ENCODE measurements around the gene NKD2. TPM values are rescaled to one million over a fixed set of nuclear protein-coding genes. Genes with fewer than 3 reads are reported as not detected.
A peak's percentile ranks its signal among the peaks of the same experiment; 100 is the strongest.
"Not testable (repeated sequence)": the region's sequence is repeated elsewhere in the genome, so short reads cannot be mapped to it uniquely, and the experiment has no call there.

NKD2 gene
- total RNA-seq, 3 donors from 2014 or later, result 0.54 to 0.94 (median 0.58) TPM

DNA sequence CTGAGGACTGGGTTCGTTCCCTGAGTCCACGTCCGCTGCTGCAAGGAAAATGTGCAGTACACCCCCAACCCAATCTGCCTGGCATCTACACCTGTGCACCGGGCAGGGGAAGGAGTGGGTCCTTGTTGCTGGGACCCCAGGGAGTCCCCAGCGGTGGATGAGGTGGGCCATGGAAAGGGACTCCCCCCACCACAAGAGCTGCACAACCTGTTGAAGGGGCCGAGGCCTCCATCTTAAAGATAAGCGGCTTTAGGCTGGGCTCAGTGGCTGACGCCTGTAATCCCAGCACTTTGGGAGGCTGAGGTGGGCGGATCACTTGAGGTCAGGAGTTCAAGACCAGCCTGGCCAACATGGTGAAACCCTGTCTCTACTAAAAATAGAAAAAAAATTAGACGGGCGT is 7.8 kb upstream of the NKD2 start:
- not testable (repeated sequence) for H3K36me3 Mint-ChIP-seq (ENCODE audit: insufficient read depth); H3K27me3 Mint-ChIP-seq (ENCODE audit: low read depth); H3K4me3 Mint-ChIP-seq; DNase-seq; H3K9me3 Mint-ChIP-seq; ATAC-seq
- peaks cover 25% of the 10 kb centered on the region for H3K4me1 Mint-ChIP-seq (ENCODE audit: low read depth)

DNA sequence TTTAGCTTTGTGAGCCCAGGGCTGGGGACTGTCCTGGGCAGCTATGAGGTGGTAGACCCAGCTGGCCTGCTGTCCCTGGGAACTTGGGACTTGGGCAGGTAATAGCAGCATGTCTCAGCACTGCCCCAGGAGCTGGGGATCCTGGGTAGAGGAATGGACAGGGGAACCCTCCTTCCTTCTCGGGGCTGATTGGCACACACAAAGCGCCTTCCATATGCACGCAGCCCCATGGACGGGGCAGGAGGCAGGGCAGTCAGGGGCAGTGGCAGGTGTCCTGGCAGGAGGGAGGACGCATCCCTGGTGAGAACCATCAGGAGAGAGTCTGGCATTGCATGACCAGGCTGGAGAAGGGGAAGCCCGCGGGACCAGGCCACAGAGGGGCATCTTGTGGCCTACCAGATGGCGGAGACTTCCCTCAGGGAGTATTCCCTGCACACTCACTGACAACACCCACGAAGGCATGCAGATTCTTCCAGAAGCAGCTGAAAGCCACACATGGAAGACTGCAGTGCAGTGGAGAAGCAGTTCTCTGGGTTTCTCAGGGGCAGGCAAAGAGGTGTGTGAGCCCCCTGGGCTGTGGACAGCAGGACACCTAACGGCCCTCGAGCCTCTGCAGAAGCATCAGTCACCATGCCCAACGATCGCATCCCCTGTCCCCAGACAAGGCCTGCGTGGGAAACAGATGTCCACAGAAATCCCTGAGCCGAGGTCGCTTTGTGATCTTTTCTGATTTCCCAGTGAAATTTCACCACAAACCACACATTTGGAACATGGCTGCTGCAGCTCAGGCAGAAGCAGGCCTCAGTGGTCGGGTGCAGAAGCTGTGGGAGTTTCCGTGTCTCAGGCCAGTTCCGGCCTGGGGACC is 7.0 kb upstream of the NKD2 start:
- no peak overlapping the region for H3K4me3 Mint-ChIP-seq
- DNase-seq, result no peak
- H3K36me3 Mint-ChIP-seq (ENCODE audit: insufficient read depth), result no peaks in the 10 kb centered on the region

GRCh38 chr5:1002271-1002546 is 6.4 kb upstream of the NKD2 start:
- Mint-ChIP-seq H3K9me3 (no peaks in the 10 kb centered on the region), H3K4me3 (no peak overlapping the region)
- ATAC-seq, result no peak

More for the DNA sequence above, 7.0 kb upstream of the NKD2 start:
- no peak for ATAC-seq
- H3K9me3 Mint-ChIP-seq, result no peaks in the 10 kb centered on the region
- peaks cover 16% of the 10 kb centered on the region for H3K27me3 Mint-ChIP-seq (ENCODE audit: low read depth)
- peaks cover 26% of the 10 kb centered on the region for H3K4me1 Mint-ChIP-seq (ENCODE audit: low read depth)

DNA sequence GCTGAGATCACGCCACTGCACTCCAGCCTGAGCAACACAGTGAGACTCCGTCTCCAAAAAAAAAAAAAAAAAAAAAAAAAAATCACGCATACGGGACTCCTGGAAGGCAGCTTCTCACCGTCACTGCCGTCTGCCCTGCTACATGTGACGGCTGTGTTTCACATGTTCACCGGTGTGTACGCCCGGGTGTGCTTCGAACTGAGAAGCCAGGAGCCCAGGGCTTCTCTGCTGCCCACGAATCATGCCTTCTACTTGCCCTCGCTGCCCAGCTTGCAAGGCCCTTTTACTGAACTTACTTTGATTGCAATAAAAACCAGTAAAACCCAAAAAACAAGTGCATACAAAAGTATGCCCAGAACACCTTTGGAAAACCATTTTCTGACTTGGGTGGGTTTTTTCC is 5.8 kb upstream of the NKD2 start:
- no peaks in the 10 kb centered on the region for H3K36me3 Mint-ChIP-seq (ENCODE audit: insufficient read depth)
- no peak overlapping the region for H3K4me3 Mint-ChIP-seq
- ATAC-seq, result no peak
- peaks cover 27% of the 10 kb centered on the region for H3K27me3 Mint-ChIP-seq (ENCODE audit: low read depth)
- H3K4me1 Mint-ChIP-seq (ENCODE audit: low read depth), result peaks cover 18% of the 10 kb centered on the region
- no peaks in the 10 kb centered on the region for H3K9me3 Mint-ChIP-seq
- no peak for DNase-seq

More at GRCh38 chr5:1002271-1002546, 6.4 kb upstream of the NKD2 start:
- H3K36me3 Mint-ChIP-seq (ENCODE audit: insufficient read depth), result no peaks in the 10 kb centered on the region
- peaks cover 20% of the 10 kb centered on the region for H3K4me1 Mint-ChIP-seq (ENCODE audit: low read depth)
- no peak for DNase-seq
- peaks cover 21% of the 10 kb centered on the region for H3K27me3 Mint-ChIP-seq (ENCODE audit: low read depth)

DNA sequence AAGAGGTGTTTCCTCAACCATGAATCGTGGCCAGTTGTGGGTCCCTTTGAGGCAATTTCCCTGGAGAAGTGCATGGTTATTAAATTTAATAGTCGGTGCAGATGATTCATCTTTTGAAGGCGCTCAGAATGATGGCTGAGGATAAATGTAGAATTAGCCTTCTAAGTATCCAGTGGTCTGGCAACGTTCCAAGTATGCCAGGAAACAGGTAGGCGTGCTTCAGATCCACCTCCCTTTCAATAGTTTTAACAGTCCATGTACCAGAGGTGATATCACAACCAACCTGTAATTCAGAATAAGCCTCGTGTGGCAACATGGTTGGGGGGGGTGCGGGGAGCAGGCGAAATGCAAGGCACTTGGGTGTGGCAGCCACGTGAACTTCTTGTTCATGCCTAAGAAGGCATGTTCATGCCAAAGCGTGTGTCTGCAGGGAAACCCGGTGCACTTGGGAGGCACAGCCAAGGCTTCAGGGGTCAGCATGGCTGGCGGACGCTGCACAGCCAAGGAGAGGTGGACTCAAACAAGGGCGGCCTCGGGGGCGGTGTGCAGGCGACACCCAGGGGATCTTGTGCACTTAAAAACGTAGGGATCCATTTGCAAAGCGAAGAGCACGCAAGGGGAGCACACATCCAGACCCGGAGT is 5.2 kb upstream of the NKD2 start:
- DNase-seq (peak; percentile 27), ATAC-seq (no peak)
- Mint-ChIP-seq H3K4me1 (ENCODE audit: low read depth) (peaks cover 21% of the 10 kb centered on the region), H3K4me3 (peak overlapping the region; percentile 42), H3K9me3 (no peaks in the 10 kb centered on the region), H3K27me3 (ENCODE audit: low read depth) (peaks cover 31% of the 10 kb centered on the region), H3K36me3 (ENCODE audit: insufficient read depth) (no peaks in the 10 kb centered on the region)

DNA sequence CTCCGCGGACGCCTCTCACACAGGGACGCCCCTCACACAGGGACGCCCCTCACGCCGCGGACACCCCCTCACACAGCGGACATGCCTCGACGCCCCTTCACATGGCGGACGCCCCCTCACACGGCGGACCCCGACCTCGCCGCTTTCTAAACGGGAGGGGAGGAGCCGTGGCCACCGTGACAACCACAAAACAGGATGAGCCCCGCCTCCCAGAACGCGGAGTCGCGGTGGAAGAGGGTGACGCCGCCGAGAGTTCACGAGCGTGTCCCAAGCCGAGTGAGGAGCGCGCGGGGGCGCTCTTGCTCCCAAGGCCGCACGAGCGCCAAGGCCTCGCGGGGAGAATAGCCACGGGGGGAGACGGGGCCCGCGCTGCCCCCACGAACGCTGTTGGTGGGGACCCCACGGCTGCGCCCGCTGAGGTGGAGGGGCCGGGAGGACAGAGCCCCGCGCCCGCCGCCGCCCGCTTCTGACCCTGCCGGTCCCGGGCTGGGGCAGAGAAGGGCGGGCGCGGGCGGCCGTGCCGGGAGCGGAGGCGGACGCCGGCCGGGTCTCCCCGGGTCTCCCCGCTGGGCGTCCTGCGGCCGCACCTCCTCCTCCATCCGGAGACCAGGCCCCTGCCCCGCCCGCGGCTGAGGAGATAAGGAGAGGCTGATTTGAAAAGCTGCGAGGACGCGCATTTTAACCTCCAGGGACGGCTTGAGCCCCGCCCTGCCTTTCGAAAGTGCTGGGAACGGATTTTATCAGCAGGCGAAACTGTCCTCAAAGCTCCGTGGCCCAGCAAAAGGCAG is 3.9 kb upstream of the NKD2 start:
- no peaks in the 10 kb centered on the region for H3K36me3 Mint-ChIP-seq (ENCODE audit: insufficient read depth)
- no peaks in the 10 kb centered on the region for H3K9me3 Mint-ChIP-seq
- ATAC-seq (peak; percentile 49 to 51), DNase-seq (peak; percentile 49)
- H3K4me1 Mint-ChIP-seq (ENCODE audit: low read depth), result peaks cover 22% of the 10 kb centered on the region
- H3K4me3 Mint-ChIP-seq, result peak overlapping the region; percentile 72
- peaks cover 32% of the 10 kb centered on the region for H3K27me3 Mint-ChIP-seq (ENCODE audit: low read depth)

- ATAC-seq (no peak), DNase-seq (no peak)
- H3K27me3 Mint-ChIP-seq (ENCODE audit: low read depth), result peaks cover 39% of the 10 kb centered on the region
- H3K36me3 Mint-ChIP-seq (ENCODE audit: insufficient read depth), result no peaks in the 10 kb centered on the region
- no peaks in the 10 kb centered on the region for H3K9me3 Mint-ChIP-seq
- peaks cover 27% of the 10 kb centered on the region for H3K4me1 Mint-ChIP-seq (ENCODE audit: low read depth)
- no peak overlapping the region for H3K4me3 Mint-ChIP-seq
Measured at GRCh38 chr5:1005249-1005851, 3.3 kb upstream of the NKD2 start.

- Mint-ChIP-seq H3K9me3 (no peaks in the 10 kb centered on the region), H3K4me1 (ENCODE audit: low read depth) (peaks cover 29% of the 10 kb centered on the region), H3K27me3 (ENCODE audit: low read depth) (peaks cover 46% of the 10 kb centered on the region), H3K4me3 (peak overlapping the region; percentile 23), H3K36me3 (ENCODE audit: insufficient read depth) (no peaks in the 10 kb centered on the region)
- no peak for DNase-seq
- ATAC-seq, result no peak
Measured at GRCh38 chr5:1005904-1006655, 2.5 kb upstream of the NKD2 start.

DNA sequence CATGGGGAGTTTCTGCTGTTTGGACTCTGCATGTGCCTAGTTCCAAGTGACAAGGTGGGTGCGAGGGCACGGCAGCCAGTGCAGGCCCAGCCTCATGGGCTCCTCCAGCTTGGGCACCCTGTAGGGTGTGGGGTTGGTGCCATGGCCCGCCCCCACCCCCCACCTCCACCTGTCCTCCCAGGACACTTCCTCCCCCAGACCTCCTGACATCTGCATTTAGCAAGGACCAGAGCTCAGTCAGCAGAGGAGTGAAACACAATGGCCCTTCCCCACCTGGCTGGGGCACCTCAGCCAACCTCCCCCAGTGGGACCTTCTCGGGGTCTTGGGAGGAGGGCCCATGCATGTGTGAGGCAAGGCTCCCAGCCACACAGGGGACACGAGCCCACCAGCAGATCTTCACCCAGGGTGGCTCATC is 1.9 kb upstream of the NKD2 start:
- Mint-ChIP-seq H3K27me3 (ENCODE audit: low read depth) (peaks cover 52% of the 10 kb centered on the region), H3K9me3 (no peaks in the 10 kb centered on the region), H3K4me1 (ENCODE audit: low read depth) (peaks cover 31% of the 10 kb centered on the region), H3K36me3 (ENCODE audit: insufficient read depth) (no peaks in the 10 kb centered on the region), H3K4me3 (no peak overlapping the region)
- DNase-seq, result no peak
- ATAC-seq, result no peak

- Mint-ChIP-seq H3K4me1 (ENCODE audit: low read depth) (peaks cover 28% of the 10 kb centered on the region), H3K4me3 (no peak overlapping the region), H3K9me3 (no peaks in the 10 kb centered on the region), H3K36me3 (ENCODE audit: insufficient read depth) (no peaks in the 10 kb centered on the region), H3K27me3 (ENCODE audit: low read depth) (peaks cover 55% of the 10 kb centered on the region)
- DNase-seq (no peak), ATAC-seq (no peak)
Measured at GRCh38 chr5:1007221-1007680, 1.4 kb upstream of the NKD2 start.

DNA sequence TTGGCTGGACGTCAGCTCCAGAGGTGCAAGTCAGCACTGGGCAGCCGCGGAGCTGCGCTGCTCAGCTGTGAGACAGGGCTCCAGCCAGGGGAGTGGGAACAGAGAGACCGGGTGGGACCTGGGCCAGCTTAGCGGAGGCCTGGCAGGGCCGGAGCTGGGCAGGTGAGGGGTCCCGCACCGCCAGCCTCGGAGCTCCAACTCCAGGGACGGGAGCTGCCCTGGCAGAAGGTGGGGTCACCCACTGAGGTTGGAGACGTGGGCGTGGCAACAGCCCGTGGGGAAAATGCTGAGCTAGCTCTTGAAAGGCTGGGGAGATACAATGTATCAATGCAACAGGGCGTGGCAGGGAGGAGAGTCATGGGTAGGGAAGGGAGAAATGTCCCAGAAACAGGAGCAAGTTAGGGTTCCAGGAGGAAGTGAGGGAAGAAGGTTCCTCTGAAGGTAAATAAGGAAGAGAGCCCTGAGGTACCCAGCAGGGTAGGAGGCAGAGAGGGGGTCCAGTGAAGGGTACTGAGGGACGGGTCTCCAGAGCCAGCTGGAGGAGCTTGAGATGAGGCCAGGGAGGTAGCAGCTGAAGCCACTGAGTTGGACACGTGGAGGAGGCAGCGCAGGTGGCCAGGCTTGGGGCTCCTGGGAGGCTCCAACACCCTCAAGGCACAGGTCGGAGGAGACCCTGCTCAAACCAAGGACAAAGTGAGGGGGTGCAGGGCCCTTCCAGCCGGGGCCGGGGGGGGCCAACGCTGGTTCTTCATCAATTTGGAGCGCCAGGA is 736 bp upstream of the NKD2 start:
- ATAC-seq (no peak), DNase-seq (no peak)

GRCh38 chr5:1009359-1010180 is 968 bp downstream of the NKD2 start:
- DNase-seq (no peak), ATAC-seq (no peak)
- Mint-ChIP-seq H3K27me3 (ENCODE audit: low read depth) (peaks cover 52% of the 10 kb centered on the region), H3K36me3 (ENCODE audit: insufficient read depth) (no peaks in the 10 kb centered on the region), H3K4me1 (ENCODE audit: low read depth) (peaks cover 16% of the 10 kb centered on the region), H3K4me3 (peak overlapping the region; percentile 40), H3K9me3 (no peaks in the 10 kb centered on the region)

More for the DNA sequence above, 736 bp upstream of the NKD2 start:
- Mint-ChIP-seq H3K27me3 (ENCODE audit: low read depth) (peaks cover 56% of the 10 kb centered on the region), H3K36me3 (ENCODE audit: insufficient read depth) (no peaks in the 10 kb centered on the region), H3K4me3 (peak overlapping the region; percentile 60), H3K4me1 (ENCODE audit: low read depth) (peaks cover 28% of the 10 kb centered on the region), H3K9me3 (no peaks in the 10 kb centered on the region)
